DND-41 (cell line): ENCODE results near the gene ZNF500.

Experiments used
- ATAC-seq: fragments of 200-7000 bp; cut with Tn5 transposase; 3 replicates; pipeline ENCODE4 v1.9.1; 2021; ENCODE audit warnings: low read depth; ENCODE audit not compliant: insufficient read depth
- DNase-seq: peaks from one replicate; pipeline ENCODE4 v3.0.0-alpha.2; 2020
- H2AFZ ChIP-seq: 2 replicates; pipeline ENCODE4 v1.6.0; 2012; ENCODE audit warnings: low read depth, low read length
- H3K27ac ChIP-seq: 2 replicates; pipeline ENCODE4 v1.5.1; 2012; ENCODE audit warnings: low read length, inconsistent platforms
- H3K27me3 ChIP-seq: fragments of 200-600 bp; sonication (generic); 2 replicates; pipeline ENCODE4 v1.6.0; 2012; ENCODE audit warnings: low read length, mild to moderate bottlenecking, inconsistent platforms; ENCODE audit not compliant: insufficient read depth, poor library complexity
- H3K36me3 ChIP-seq: 2 replicates; pipeline ENCODE4 v1.5.1; 2012; ENCODE audit warnings: low read length, inconsistent platforms; ENCODE audit not compliant: insufficient read depth
- H3K4me1 ChIP-seq: 2 replicates; pipeline ENCODE4 v1.5.1; 2012; ENCODE audit warnings: mild to moderate bottlenecking, low read length; ENCODE audit not compliant: insufficient read depth
- H3K4me2 ChIP-seq: 2 replicates; pipeline ENCODE4 v1.6.0; 2012; ENCODE audit warnings: mild to moderate bottlenecking, moderate library complexity, low read length, inconsistent platforms; ENCODE audit not compliant: insufficient read depth
- H3K4me3 ChIP-seq, 2 experiments: fragments of 200-600 bp in 1 of 2; shearing (Covaris generic) in 1 of 2; 2 replicates each; pipeline ENCODE4 v1.5.1; 2012 to 2016; ENCODE audit warnings: inconsistent platforms in 2 of 2, low read length in 2 of 2, mild to moderate bottlenecking in 2 of 2, low read depth in 1 of 2, moderate library complexity in 1 of 2
- H3K79me2 ChIP-seq: 2 replicates; pipeline ENCODE4 v1.6.0; 2012; ENCODE audit warnings: low read length, inconsistent platforms; ENCODE audit not compliant: insufficient read depth
- H3K9ac ChIP-seq: 2 replicates; pipeline ENCODE4 v1.6.0; 2012; ENCODE audit warnings: low read depth, mild to moderate bottlenecking, inconsistent platforms, low read length, moderate library complexity
- H3K9me3 ChIP-seq: 2 replicates; pipeline ENCODE4 v1.5.1; 2012; ENCODE audit warnings: low read length, moderate library complexity, mild to moderate bottlenecking, inconsistent platforms; ENCODE audit not compliant: insufficient read depth, severe bottlenecking
- H4K20me1 ChIP-seq: 2 replicates; pipeline ENCODE4 v1.6.0; 2012; ENCODE audit warnings: low read length; ENCODE audit not compliant: insufficient read depth
- CTCF ChIP-seq: IDR thresholded peaks from 2 replicates; pipeline ENCODE4 v1.5.1; 2012; ENCODE audit warnings: borderline replicate concordance, low read length, moderate library complexity, mild to moderate bottlenecking; ENCODE audit not compliant: poor library complexity, severe bottlenecking; ENCODE audit errors: extremely low read depth
- EZH2 ChIP-seq: IDR thresholded peaks from 3 replicates; pipeline ENCODE4 v1.6.1; 2012; ENCODE audit warnings: borderline replicate concordance, low read depth, mild to moderate bottlenecking, moderate library complexity, low read length, inconsistent platforms; ENCODE audit not compliant: severe bottlenecking

The ZNF500 gene

DNA sequence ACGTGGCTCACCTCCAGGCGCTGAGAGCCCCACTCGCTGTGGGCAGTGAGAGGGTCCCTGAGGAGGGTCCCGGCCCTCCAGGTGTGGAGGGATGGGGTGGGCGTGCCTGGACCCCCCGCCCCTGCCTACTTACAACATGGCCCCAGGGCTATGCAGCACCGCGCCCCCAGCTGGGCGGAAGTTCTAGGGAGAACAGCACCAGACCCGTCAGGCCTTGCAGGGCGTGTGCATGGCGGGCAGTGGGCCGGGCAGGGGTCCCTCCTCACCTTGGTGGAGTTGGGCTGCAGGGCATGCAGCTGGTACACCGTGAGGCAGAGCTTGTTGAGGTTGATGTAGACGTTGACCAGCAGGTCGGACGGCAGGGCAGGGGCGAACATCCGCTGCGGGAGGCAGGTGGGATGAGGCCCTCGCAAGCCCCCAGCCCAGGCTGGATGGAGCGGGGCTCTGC is 30.9 kb upstream of the ZNF500 start:
- no peak overlapping the region for H2AFZ ChIP-seq
- no peak overlapping the region for H3K4me2 ChIP-seq
- no peak overlapping the region for H3K27ac ChIP-seq
- TF ChIP-seq CTCF (no peak), EZH2 (no peak)
- no peaks in the 10 kb centered on the region for H3K27me3 ChIP-seq
- H3K4me1 ChIP-seq = peaks cover 14% of the 10 kb centered on the region
- H3K79me2 ChIP-seq = no peaks in the 10 kb centered on the region
- DNase-seq (no peak), ATAC-seq (no peak)
- H3K9ac ChIP-seq = no peak overlapping the region
- no peaks in the 10 kb centered on the region for H3K36me3 ChIP-seq
- no peak overlapping the region for H3K4me3 ChIP-seq
- peaks cover 6% of the 10 kb centered on the region; the same call in 1 of the 2 replicates for H4K20me1 ChIP-seq
- no peaks in the 10 kb centered on the region for H3K9me3 ChIP-seq

DNA sequence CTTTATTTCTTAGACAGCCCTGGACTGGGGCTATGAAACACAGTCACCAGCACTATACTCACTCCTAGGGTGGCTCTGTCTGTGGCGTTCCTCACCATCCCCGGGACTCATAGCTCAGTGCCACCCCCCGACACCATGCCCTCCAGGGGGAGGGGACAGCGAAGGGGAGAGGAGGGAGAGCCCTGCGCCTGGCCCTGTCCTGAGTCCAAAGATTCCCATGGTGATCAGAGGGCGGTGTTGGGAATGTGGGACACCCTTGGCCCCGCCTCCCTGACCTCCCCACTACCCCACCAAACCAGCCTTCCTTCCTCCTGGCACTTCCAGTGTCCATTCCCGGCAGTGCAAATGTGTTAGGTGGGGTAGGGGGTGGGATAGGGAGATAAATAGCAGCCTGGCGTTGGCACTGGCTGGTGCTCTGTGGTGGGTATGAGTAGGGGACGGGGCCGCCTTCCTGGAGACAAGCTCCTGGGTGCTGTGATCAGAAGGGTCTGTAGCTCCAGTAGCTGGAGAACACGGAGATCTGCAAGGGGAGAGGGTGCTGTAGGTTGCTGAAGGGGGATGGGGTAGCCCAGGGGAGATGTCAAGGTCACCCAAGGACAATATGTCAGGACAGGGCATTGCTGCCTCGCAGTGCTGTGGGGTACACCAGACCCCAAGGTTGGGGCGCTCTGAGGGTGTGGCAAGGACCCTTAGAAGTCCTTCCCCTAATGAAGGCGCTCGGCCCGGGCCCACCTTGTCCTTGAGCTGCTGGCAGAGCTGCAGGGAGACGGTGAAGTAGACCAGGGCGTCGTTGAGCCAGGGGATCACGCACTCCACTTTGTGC is 30.2 kb upstream of the ZNF500 start:
- H3K4me1 ChIP-seq = peaks cover 13% of the 10 kb centered on the region
- TF ChIP-seq EZH2 (no peak), CTCF (no peak)
- H3K4me2 ChIP-seq = no peak overlapping the region
- no peak overlapping the region for H3K27ac ChIP-seq
- peaks cover 6% of the 10 kb centered on the region; the same call in 1 of the 2 replicates for H4K20me1 ChIP-seq
- no peak overlapping the region for H2AFZ ChIP-seq
- H3K27me3 ChIP-seq = no peaks in the 10 kb centered on the region
- DNase-seq = no peak
- H3K4me3 ChIP-seq = no peak overlapping the region
- no peaks in the 10 kb centered on the region for H3K9me3 ChIP-seq
- ATAC-seq = no peak
- no peaks in the 10 kb centered on the region for H3K36me3 ChIP-seq
- no peak overlapping the region for H3K9ac ChIP-seq
- no peaks in the 10 kb centered on the region for H3K79me2 ChIP-seq

DNA sequence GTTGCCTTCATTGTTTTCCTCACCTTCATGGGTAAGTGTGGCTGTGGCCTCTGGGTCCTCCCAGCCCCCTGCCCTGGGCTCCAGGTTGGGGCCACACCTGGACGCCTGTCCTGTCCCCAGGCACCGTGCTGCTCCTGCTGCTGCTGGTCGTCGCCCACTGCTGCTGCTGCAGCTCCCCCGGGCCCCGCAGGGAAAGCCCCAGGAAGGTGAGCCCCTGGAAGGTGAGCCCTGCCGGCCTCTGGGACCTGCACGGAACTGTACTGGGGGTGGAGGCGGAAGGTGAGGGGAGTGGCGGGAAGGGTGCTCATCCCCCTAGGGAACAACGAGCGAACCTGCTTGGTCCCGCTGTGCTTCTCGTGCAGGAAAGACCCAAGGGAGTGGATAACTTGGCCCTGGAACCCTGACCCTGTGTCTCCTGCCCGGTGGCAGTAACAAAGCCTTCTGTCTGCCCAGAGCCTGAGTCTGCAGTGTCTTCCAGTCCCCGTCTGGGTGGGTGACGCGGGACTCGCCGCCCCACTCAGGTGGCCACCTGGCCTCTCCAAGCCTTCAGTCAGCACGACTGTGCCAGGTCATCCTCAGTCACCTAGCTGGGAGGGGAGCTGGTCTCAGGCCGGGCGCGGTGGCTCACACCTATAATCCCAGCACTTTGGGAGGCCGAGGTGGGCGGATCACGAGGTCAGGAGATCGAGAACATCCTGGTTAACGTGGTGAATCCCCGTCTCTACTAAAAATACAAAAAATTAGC is 29.0 kb upstream of the ZNF500 start:
- H3K9ac ChIP-seq = no peak overlapping the region
- TF ChIP-seq EZH2 = no peak
- peaks cover 1% of the 10 kb centered on the region; the same call in 1 of the 2 replicates for H3K4me1 ChIP-seq
- no peaks in the 10 kb centered on the region for H3K27me3 ChIP-seq
- ATAC-seq (no peak), DNase-seq (no peak)
- H3K4me2 ChIP-seq = no peak overlapping the region
- H2AFZ ChIP-seq = no peak overlapping the region
- H3K4me3 ChIP-seq = no peak overlapping the region
- H3K9me3 ChIP-seq = no peaks in the 10 kb centered on the region
- H3K36me3 ChIP-seq = no peaks in the 10 kb centered on the region
- H4K20me1 ChIP-seq = no peaks in the 10 kb centered on the region
- H3K27ac ChIP-seq = no peak overlapping the region
- no peaks in the 10 kb centered on the region for H3K79me2 ChIP-seq
